ENCODE results near the gene NT5C2. TPM values are rescaled to one million over a fixed set of nuclear protein-coding genes. Genes with fewer than 3 reads are reported as not detected.

NT5C2 gene
- polyA plus RNA-seq, 1 donor, result 134 TPM

GRCh38 chr10:103124420-103125096 is 68.5 kb downstream of the NT5C2 start:
- no peak for DNase-seq (ENCODE audit: low read depth)

- DNase-seq (ENCODE audit: low read depth), result no peak
Observed at GRCh38 chr10:103123282-103124024, 69.6 kb downstream of the NT5C2 start.

- DNase-seq (ENCODE audit: low read depth), result no peak
Observed at GRCh38 chr10:103120977-103121735, 71.9 kb downstream of the NT5C2 start.

DNA sequence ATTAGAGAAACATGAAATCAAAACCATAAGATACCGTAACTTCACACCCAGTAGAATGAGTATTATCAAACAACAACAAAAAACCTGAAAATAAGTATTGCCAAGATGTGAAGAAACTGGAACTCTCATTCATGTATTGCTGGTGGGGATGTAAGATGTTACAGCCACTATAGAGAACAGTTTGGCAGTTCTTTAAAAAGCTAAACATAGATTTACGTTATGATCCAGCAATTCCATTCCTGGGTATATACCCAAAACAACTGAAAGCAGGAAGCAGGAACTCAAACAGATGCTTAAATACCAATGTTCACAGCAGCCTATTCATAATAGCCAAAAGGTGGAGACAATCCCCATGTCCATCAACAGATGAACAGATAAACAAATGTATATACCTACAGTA is 72.5 kb downstream of the NT5C2 start:
- no peak for DNase-seq (ENCODE audit: low read depth)

DNA sequence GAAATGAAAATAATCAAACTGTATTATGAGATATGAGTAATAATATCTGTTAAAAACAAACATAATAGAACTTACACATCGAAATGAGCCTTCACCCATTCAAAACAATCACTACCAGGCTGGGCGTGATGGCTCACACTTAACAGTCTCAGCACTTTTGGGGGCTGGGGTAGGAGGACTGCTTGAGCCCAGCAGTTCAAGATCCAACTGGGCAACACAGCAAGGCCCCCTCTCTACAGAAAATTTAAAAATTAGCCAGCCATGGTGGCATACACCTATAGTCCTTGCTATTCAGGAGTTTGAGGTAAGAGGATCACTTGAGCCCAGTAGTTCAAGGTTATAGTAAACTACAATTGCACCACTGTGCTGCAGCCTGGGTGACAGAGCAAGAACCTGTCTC is 75.8 kb downstream of the NT5C2 start:
- no peak for DNase-seq (ENCODE audit: low read depth)

DNA sequence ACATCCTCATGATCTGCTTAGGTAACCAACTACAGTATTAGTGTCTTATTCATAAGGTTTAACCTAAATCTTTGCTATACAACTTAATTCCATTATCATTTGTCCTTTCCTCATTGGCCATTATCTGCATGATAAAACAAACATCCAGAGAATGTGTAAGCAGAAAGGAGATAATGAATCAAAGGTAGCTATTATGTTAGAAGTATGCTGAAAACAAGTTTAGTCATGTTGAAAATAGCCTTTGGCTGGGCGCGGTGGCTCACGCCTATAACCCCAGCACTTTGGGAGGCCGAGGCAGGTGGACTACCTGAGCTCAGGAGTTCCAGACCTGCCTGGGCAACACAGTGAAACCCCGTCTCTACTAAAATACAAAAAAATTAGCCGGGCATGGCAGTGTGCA is 78.2 kb downstream of the NT5C2 start:
- no peak for DNase-seq (ENCODE audit: low read depth)

- DNase-seq (ENCODE audit: low read depth), result no peak
Observed at GRCh38 chr10:103111918-103112877, 80.9 kb downstream of the NT5C2 start.

GRCh38 chr10:103111031-103111917 is 81.8 kb downstream of the NT5C2 start:
- DNase-seq (ENCODE audit: low read depth), result no peak

- no peak for DNase-seq (ENCODE audit: low read depth)
Observed at GRCh38 chr10:103110407-103110806, 82.7 kb downstream of the NT5C2 start.

DNA sequence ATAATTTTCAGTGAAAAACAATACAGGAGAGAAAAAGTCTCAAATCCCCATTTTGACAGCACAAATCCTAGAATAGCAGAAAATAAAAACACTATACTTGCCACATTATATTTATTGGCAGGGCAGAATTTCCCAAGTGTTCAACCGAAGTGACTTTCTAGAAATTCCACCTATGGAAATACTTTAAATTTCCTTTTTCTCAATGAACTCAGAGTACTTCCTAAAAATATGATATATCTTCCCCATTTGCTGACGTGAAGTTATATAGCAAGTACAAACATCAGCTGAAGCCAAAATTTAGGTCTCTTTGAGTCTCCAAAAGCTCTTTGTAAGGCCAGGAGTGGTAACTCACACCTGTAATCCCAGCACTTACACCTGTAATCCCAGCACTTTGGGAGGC is 83.3 kb downstream of the NT5C2 start:
- DNase-seq (ENCODE audit: low read depth), result no peak

DNA sequence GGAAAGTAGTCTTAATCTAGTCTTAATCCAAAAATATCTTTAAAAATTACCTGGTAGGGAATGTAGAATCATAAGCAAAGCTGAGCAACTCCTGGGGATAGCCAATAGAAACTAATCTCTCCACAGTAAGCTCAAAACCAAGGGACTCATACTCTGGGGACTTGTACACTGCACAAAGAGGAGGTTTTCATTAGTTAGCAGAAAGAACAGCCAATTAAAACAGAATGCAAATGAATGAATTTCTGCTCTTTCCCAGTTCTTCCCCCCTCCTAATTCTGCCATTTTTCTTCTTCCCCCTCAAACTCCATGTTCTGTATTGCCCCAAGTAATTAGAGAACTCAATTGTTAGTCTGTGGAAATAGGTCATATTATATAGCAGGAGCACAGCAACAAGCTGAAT is 86.5 kb downstream of the NT5C2 start:
- DNase-seq (ENCODE audit: low read depth), result no peak

DNA sequence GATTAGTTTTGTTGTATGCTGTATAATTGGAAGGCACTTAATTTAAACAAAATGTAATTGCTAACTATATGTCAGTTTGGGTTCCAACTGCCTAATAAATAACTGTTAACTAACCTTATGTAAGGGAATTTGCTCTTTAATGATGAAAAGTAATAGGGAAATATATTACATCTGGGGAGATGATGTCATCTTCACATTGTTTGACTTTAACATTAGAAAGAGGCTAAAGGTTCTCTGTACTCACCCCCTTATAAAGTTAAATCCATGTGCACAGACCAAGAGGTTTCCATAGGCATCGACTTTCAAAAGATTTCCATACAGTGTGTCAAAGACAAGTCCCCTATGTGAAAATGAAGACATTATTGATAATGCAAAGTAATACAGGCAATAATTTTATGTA is 87.6 kb downstream of the NT5C2 start:
- no peak for DNase-seq (ENCODE audit: low read depth)

GRCh38 chr10:103104721-103105120 is 88.4 kb downstream of the NT5C2 start:
- DNase-seq (ENCODE audit: low read depth), result no peak

- DNase-seq (ENCODE audit: low read depth), result no peak
Observed at GRCh38 chr10:103103989-103104388, 89.1 kb downstream of the NT5C2 start.

GRCh38 chr10:103102195-103102594 is 90.9 kb downstream of the NT5C2 start:
- DNase-seq (ENCODE audit: low read depth), result no peak

DNA sequence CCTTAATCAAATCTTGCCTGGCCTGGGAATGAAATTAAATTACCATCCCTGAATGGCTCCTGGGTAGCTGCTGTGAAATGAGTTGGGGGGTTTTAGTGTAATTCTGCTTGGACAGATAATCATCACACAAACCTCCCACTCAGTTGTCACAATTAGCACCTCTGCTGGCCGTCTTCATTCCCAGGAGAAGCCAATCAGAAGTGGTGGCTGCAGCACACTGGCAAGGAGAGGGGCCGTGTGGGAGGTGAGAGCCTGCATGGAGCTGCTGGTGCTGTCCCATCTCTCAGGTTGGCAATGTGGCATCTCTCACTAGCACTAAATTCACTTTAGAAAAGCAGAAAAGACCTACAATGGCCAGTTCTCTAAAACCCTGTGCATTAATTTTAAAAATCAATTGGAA is 92.5 kb downstream of the NT5C2 start:
- no peak for DNase-seq (ENCODE audit: low read depth)

DNA sequence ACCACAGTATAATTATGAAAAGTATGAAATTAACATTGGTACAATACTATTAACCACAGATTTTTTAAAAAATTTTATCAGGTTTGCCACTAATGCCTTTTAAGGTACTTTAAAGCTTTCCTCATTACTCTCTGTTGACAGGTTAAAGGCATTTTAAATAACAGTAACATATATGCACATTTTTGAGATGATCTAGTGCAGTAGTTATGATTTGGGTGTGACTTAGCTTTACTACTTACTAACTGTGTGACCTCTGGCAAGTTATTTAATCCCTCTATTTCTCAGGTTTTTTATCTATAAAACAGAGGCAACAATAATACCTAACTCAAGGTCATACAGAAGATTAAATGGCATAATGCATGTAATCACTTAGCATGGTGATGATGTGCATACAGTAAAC is 94.8 kb downstream of the NT5C2 start:
- no peak for DNase-seq (ENCODE audit: low read depth)

GRCh38 chr10:103096130-103096529 is 96.9 kb downstream of the NT5C2 start:
- DNase-seq (ENCODE audit: low read depth), result no peak

DNA sequence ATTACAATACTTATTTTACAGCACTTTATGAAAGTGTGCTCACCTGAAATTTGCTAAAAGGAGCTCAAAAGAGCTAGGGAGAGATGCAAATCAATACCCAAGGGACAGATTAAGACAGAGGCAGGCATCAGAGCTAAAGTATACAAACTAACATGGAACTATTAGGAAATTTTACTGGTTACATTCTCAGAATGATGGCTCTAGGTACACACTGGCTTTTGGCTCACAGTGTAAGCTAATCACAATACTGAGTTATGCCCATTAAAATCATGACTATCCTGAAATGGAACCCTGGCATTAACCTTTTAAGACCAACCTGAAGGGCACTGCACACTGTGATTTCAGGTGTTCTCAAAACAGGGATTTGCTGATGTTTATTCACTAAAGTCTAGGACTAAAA is 98.1 kb downstream of the NT5C2 start:
- DNase-seq (ENCODE audit: low read depth), result no peak

- DNase-seq (ENCODE audit: low read depth), result no peak
Observed at GRCh38 chr10:103090911-103091310, 102.2 kb downstream of the NT5C2 start.

DNA sequence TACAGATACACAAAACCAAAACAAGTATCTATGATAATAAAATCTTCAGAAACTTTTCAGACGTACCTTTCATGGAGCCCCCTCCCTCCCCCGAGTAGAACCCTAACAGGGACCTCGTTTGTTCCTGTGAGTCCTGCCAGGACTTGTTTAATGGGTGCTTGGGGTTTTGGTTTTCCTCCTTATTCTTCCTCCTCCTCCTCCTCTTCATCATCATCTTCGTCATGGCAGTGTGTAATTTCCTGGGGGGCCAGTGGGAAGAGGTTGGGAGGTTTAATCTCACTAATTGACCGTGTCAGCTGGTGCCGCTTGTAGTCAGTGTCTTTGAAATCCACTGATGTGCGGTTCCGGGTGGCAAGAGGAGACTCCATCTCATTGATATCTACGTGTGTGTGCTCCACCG is 103.6 kb downstream of the NT5C2 start:
- DNase-seq (ENCODE audit: low read depth), result no peak

Measured in forelimb muscle (tissue), 1 donor.